HG03025 (cell line): ENCODE measurements around the gene NHP2.
"Not testable (repeated sequence)": the region's sequence is repeated elsewhere in the genome, so short reads cannot be mapped to it uniquely, and the experiment has no call there.

Experiments used
- ATAC-seq: cut with Tn5 transposase; IDR thresholded peaks from one replicate; pipeline ENCODE4 v1.9.1; 2021; ENCODE audit warnings: mild to moderate bottlenecking, moderate library complexity; ENCODE audit not compliant: unreplicated experiment, low FRiP score

NHP2 gene

DNA sequence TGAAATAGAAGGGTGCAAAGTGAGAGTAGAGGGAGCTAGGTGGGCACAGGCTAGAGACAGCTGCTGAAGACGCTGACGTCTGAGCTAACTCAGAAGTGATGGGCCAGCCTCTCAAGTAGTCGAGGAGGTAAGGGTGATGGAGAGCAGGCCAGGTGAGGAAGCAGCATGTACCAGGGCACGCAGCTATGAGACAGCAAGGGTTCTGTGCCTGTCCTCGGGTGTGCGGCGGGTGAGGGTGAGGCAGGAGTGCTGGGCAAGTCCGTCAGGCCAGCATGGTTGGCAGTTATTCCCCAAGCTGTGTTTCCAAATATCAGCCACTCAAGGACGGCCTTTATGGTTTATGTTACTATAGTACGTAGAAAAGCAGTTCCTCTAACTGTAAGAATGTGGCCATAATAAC is 16.7 kb downstream of the NHP2 start:
- no peak for ATAC-seq

GRCh38 chr5:178131446-178131996 is 22.2 kb downstream of the NHP2 start:
- ATAC-seq = no peak

- peak; percentile 84 for ATAC-seq
Measured at GRCh38 chr5:178130576-178131445, 22.9 kb downstream of the NHP2 start, which contains the start of gene RMND5B. Gene RMND5B (plus strand): TSS chr5:178131014. CDS start chr5:178138120, 7,106 bp downstream.

GRCh38 chr5:178130234-178130575 is 23.5 kb downstream of the NHP2 start:
- not testable (repeated sequence) for ATAC-seq

DNA sequence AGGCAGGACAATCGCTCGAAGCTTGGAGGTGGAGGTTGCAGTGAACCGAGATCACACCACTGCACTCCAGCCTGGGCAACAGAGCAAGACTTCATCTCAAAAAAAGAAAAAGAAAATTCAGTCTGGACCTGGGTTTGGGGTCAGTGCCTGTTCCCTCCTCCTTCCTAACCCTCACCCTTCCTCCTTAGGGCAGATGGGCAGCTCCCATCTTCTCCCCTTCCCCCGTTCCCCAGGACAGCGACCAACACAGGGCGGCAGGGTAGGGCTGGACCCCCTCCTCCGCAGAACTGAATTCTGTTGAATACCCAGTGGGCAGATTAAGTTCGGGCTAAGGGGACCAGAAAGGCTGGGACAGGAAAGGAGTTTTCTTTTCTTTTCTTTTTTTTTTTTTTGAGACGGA is 24.4 kb downstream of the NHP2 start:
- ATAC-seq = no peak

GRCh38 chr5:178127300-178128009 is 26.2 kb downstream of the NHP2 start:
- not testable (repeated sequence) for ATAC-seq

GRCh38 chr5:178126556-178126955 is 27.1 kb downstream of the NHP2 start:
- no peak for ATAC-seq

DNA sequence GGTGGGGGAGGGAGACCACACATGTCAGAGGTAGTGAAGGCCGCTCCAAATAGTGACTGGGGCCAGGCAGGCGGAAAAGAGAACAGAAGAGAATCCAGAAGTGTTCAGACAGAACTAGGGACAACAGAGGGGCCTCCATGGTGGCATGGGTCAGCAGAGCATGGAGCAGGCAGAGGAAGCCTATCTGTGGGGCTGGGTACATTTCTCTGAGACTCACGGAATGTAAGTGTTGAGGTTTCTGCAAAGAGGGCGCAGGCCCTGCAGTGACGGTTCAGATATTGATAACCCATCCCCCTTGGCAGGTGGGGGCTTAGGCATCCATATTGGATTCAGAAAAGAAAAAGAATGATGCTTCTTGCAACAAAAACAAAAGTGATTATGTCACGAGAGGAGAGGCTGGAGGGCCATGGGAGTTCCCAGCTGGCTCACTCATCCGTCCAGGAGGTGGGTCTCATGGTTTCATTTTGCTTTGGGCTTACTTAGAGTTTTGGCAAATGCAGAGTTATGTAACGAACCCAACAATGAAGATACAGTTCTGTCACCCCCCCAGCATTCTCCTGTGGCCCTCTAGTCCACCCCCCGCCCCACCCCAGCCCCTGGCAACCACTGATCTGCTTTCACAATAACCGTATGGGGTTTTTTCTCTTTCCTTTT is 28.3 kb downstream of the NHP2 start:
- ATAC-seq = no peak

DNA sequence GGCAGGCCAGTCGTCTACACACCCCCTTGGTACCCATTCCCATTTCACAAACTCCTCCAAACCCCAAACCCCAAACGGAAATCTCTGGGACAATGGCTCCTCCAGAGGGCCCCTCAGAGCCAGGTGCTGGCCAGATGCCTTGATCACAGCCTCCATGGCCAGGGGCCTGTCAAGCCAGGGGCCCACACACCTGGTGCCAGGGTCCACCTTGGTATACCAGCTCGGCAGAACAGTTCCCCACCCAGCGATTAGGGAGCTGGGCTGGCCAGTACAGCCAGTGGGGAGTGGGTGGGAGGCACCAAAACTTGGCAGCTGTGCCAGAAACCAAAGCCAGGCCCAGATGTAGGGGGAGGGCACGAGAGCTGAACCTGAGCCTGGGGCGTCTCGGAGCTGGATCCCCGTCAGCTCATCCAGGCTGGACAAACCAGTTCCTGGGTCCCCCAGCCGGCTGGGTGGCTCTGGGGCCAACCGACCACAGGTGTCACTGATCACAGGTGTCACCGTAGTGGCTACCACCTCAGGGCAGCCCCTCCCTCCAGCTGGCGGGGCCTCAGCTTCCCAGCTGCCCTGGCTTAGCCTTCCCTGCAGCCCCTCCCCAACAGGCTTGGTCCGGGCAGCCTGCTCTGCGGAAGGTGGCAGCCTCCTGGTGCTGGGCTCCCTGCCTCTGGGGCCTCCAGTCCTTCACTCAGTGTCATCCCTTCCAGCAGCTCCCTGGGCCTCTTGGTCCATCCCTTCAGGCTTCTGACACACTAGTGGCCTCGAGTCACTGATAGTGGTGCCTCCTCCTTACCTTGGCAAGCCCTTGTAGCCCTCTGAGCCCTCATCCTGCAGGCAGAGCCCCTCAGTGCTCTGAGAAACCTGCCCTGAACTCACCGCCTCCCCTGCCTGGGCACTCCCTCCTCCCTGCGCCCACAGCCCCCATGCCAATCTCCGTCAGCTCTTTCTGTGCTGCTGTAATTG is 29.4 kb downstream of the NHP2 start:
- no peak for ATAC-seq

DNA sequence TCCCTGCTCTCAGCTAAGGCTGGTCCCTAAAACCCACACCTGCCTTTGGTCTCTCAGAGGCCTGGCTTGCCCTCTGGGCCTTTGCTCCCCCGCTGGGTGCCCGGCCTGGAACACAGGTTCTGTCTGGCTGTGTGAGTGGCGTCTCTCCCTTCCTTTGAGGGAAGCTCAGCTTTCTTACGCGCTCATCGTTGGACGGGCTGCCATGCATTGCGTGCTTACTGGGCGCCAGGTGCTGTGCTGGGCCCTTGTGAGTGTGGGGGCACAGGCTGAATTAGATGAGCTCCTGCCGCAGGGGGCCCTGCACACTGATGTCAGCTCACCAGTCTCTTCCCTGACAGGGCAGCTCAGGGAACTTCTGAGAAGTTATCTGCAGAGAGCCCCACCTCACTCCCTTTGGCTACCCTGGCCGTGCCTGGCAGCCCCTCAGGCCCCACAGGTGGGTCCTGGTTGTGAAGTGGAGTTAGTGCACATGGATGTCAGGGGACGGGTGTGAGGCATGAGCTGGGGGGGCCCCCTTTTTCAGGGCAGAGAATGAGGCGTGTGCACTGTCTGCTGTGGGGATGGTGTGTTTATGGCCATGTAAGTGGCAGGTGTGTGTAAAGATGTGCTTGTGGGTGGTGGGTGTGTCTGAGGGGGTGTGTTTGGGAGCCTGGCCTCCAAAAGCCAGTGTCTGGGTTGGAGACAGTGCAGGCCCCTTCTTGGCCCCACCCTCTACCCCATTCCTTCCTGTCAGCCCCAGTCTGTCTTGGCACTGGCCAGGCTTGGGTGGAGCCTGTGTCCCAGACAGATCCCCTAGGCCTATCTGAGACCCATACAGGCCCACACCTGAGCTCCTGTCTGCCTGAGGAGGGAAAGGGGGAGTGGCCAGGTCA is 30.4 kb downstream of the NHP2 start:
- ATAC-seq = no peak

- ATAC-seq = no peak
Measured at GRCh38 chr5:178122346-178122745, 31.3 kb downstream of the NHP2 start.

GRCh38 chr5:178121391-178122276 is 32.1 kb downstream of the NHP2 start:
- no peak for ATAC-seq

DNA sequence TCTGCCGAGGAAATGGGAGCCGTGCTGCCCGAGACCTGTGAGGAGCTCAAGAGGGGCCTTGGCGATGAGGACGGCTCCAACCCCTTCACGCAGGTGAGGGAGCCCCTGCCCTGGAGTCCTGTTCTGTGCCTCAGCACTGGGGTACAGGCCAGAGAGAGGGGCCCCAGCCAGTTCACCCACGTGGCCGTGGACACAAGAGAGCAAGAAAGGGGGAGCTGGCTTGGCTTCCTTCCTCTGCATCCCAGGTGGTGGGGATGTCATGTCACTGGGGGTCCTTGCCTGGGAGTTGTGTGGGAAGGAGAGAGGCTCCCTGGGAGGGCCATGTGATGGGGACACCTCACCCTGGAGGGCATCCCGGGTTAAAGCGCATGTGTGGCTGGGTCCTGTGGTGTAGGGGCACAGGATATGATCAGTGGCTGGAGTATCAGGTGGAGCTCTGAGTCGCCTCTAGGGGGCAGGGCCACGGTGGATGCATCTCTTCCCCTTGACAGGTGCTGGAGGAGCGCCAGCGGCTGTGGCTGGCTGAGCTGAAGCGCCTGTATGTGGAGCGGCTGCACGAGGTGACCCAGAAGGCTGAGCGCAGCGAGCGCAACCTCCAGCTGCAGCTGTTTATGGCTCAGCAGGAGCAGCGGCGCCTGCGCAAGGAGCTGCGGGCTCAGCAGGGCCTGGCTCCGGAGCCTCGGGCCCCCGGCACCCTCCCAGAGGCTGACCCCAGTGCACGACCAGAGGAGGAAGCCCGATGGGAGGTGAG is 32.9 kb downstream of the NHP2 start:
- ATAC-seq = no peak

DNA sequence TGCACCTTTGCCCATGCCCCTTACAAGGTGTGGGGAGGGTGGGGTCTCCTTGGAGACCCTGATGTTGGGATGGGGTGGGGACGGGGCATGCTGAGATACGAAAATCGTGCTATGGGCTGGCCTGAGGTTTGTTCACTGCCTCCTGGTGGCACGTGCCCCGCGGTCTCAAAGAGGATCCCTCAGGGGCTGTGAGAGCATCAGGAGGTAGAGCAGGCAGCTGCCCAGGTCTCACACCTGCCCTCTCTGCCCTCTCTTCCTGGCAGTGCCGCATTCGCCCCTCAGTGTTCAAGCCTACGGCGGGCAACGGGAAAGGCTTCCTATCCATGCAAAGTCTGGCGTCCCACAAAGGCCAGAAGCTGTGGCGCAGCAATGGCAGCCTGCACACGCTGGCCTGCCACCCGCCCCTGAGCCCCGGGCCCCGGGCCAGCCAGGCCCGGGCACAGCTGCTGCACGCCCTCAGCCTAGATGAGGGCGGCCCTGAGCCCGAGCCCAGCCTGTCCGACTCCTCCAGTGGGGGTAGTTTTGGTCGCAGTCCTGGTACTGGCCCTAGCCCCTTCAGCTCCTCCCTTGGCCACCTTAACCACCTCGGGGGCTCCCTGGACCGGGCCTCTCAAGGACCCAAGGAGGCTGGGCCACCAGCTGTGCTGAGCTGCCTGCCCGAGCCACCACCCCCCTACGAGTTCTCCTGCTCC is 33.6 kb downstream of the NHP2 start:
- no peak for ATAC-seq

DNA sequence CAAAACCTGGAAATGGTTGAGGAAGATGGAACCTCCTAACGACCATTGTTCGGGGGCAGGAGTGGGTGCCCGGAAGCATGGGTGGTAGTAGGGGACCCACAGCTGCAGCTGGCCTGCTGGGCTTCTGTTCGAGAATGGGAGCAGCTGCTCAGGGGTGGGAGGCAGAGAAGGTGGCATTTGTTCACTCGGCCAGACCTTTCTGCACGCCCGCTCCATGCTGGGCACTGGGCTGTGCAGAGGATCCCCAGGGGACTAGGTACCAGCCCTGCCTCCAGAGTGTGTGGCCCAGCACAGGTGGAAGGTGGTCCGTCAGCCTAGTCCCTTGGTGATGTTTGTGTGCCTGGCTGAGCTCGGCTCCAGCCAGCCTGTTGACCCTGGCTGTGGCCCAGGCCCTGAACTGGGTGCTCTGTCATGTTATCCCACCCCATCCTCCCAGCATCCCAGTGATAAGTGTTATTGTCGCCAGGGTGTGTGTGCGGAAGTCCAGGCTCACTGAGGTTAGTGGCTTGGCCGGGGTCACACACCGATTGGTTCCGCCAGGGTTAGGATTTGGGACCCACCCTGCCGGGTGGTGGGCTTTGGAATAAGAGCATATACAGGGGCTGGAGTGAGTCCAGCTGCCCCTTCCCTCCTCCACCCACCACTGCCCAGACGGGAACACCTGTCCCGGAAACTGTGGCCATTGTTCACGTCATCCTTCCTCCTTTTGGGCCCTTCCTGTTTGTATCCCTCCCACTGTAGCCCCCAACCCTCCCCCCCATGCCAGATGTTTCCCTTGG is 35.6 kb downstream of the NHP2 start:
- no peak for ATAC-seq
